Activated B cell treated with CpG ODN at 0.5 μM for 24 hours (primary cell): ENCODE measurements around the gene IMP3. TPM values are rescaled to one million over a fixed set of nuclear protein-coding genes. Genes with fewer than 3 reads are reported as not detected.
"Not testable (repeated sequence)": the region's sequence is repeated elsewhere in the genome, so short reads cannot be mapped to it uniquely, and the experiment has no call there.

Experiments used
- ATAC-seq: fragments of 200-7000 bp; cut with Tn5 transposase; one replicate; pipeline ENCODE4 v1.10.0; 2021; ENCODE audit warnings: low read depth, mild to moderate bottlenecking, moderate library complexity
- CTCF ChIA-PET: fragments of 350-600 bp; sonication (Branson Sonifier 250); formaldehyde crosslinking; loops from one replicate; lab custom pipeline; 2021; ENCODE audit warnings: antibody characterized with exemption; lab: Charles Lee
- POLR2A ChIA-PET: fragments of 350-600 bp; sonication (Branson Sonifier 250); formaldehyde crosslinking; loops from one replicate; lab custom pipeline; 2021; ENCODE audit warnings: antibody characterized with exemption; lab: Charles Lee
- DNase-seq: peaks from one replicate; pipeline ENCODE4 v3.0.0; 2022
- H3K27ac Mint-ChIP-seq: one replicate; pipeline ENCODE4 v1.8.0; 2020; ENCODE audit warnings: mixed read lengths
- H3K27me3 Mint-ChIP-seq: one replicate; pipeline ENCODE4 v1.8.0; 2021; ENCODE audit warnings: mixed read lengths
- H3K36me3 Mint-ChIP-seq: one replicate; pipeline ENCODE4 v1.8.0; 2021; ENCODE audit warnings: low read depth, mixed read lengths
- H3K4me1 Mint-ChIP-seq: one replicate; pipeline ENCODE4 v1.8.0; 2021; ENCODE audit warnings: mixed read lengths
- H3K4me3 Mint-ChIP-seq: one replicate; pipeline ENCODE4 v1.8.0; 2020; ENCODE audit warnings: mild to moderate bottlenecking, mixed read lengths
- H3K9me3 Mint-ChIP-seq: one replicate; pipeline ENCODE4 v1.8.0; 2020; ENCODE audit warnings: mixed read lengths
- intact Hi-C: fragments of 100-400 bp; cut with micrococcal nuclease; formaldehyde crosslinking; loops from one replicate; pipeline ENCODE4 v1.15.1; 2024
- total RNA-seq: library from RNA; stranded (reverse); gene quantifications from 2 replicates; pipeline ENCODE4 v1.2.3, GENCODE V29; 2022
- TF ChIP-seq, protein P1 (sequence below): fragments of 200-600 bp; IDR thresholded peaks from one replicate; pipeline ENCODE4 v1.8.0; 2022; ENCODE audit warnings: antibody characterized with exemption, mild to moderate bottlenecking

The IMP3 gene, protein sequence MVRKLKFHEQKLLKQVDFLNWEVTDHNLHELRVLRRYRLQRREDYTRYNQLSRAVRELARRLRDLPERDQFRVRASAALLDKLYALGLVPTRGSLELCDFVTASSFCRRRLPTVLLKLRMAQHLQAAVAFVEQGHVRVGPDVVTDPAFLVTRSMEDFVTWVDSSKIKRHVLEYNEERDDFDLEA
- total RNA-seq, result 65.6 and 72.6 TPM in 2 replicates

DNA sequence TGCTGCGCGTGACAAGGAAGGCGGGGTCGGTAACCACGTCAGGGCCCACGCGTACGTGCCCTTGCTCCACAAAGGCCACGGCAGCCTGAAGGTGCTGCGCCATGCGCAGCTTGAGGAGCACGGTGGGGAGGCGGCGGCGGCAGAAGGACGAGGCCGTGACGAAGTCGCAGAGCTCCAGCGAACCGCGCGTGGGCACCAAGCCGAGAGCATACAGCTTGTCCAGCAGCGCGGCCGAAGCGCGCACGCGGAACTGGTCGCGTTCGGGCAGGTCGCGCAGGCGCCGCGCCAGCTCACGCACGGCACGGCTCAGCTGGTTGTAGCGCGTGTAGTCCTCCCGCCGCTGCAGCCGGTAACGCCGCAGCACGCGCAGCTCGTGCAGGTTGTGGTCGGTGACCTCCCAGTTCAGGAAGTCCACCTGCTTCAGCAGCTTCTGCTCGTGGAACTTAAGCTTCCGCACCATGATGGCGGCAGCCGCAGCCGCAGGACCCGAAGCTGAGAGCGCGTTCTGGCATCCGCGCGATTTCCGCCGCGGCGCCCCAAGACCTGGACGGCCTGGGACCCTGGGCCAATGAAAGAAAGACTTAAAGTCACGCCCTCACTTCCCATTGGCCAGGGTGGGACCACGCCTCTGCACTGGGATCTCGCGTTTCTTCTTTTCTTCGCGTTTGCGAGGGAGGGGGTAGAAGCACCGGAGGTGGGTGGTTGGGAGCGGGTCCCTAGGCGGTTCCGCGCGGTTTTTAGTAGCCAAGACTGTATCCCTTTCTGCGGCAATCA lies at the start of gene IMP3:
Gene IMP3 (minus strand): TSS at position 516 of the 774 bp plus-strand sequence. CDS start 56 bp downstream, at position 460.
- TF ChIP-seq, protein P1, sequence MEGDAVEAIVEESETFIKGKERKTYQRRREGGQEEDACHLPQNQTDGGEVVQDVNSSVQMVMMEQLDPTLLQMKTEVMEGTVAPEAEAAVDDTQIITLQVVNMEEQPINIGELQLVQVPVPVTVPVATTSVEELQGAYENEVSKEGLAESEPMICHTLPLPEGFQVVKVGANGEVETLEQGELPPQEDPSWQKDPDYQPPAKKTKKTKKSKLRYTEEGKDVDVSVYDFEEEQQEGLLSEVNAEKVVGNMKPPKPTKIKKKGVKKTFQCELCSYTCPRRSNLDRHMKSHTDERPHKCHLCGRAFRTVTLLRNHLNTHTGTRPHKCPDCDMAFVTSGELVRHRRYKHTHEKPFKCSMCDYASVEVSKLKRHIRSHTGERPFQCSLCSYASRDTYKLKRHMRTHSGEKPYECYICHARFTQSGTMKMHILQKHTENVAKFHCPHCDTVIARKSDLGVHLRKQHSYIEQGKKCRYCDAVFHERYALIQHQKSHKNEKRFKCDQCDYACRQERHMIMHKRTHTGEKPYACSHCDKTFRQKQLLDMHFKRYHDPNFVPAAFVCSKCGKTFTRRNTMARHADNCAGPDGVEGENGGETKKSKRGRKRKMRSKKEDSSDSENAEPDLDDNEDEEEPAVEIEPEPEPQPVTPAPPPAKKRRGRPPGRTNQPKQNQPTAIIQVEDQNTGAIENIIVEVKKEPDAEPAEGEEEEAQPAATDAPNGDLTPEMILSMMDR, result no peak
- Mint-ChIP-seq H3K9me3 (no peaks in the 10 kb centered on the region), H3K36me3 (peaks cover 25% of the 10 kb centered on the region), H3K4me1 (peaks cover 38% of the 10 kb centered on the region), H3K27me3 (no peaks in the 10 kb centered on the region), H3K4me3 (peak within 1 kb of the TSS; percentile 91), H3K27ac (peak within 1 kb of the TSS; percentile 92)
- ChIA-PET CTCF (interaction anchor here (1.0 to 3.9 kb wide), 5 partner anchors 14 to 272 kb away, joined by 3 to 29 read pairs (median 6); partner anchors contain the start of genes MAN2C1, PTPN9 and SNUPN), POLR2A (interaction anchor here (0.6 to 6.7 kb wide), 23 partner anchors 8 to 1633 kb away, joined by 3 to 164 read pairs (median 6); partner anchors contain the start of genes COMMD4, COX5A, MAN2C1 and NEIL1)
- peak; percentile 83 for DNase-seq
- intact Hi-C loops, result loop anchor here (1.0 to 10.0 kb wide), 10 partner anchors 15 to 1095 kb away; partner anchors contain the start of genes ARID3B, FBXO22, MAN2C1 and NEIL1
- ATAC-seq, result peak; percentile 94

DNA sequence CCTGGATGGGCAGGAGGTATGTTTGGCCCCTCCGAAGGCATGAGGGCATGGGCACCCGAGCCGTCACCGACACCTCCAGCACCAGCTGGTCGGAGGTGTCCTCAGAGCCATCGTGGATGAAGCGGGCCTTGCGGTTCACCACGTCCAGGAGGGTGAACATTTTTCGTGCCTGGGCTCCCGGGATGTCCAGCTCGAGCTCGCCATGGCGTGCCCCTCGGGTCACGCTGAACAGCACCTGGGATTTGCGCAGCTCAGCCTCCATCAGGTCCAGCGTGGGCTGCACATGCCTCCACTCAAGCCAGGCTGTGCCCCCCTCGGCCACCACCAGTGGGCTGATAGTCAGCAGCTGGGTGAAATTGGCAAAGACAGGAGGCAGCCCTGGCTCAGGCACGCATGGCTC lies 49.4 kb upstream of the IMP3 start:
- peaks cover 27% of the 10 kb centered on the region for H3K4me1 Mint-ChIP-seq
- DNase-seq, H3K9me3 Mint-ChIP-seq, ATAC-seq, H3K27me3 Mint-ChIP-seq, H3K27ac Mint-ChIP-seq, H3K36me3 Mint-ChIP-seq, CTCF ChIA-PET, H3K4me3 Mint-ChIP-seq: not testable (repeated sequence)
- intact Hi-C loops, result loop anchor here (10.0 kb wide), 1 partner anchor 285 kb away; no protein-coding TSS in a partner anchor
- POLR2A ChIA-PET, result interaction anchor here (0.6 kb wide), 1 partner anchor 56 kb away, joined by 3 read pairs; no protein-coding TSS in a partner anchor

DNA sequence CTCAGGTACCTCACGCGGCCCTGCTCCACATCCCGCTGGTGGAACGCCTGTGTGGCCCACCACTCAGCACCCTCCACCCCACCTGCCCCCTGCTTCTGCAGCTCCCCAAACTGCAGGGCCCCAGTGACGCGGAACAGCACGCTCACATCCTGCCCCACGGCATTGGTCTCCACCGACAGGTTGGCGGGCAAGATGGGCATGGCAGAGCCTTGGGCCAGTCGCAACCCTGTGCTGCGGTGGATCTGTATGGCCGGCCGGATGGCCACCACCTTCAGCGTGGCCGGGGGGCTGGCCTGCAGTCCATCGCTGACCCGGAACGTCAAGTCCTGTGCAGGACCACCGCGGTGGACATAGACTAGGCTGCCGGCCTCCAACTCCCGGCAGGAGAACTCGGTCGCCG lies 48.8 kb upstream of the IMP3 start:
- TF ChIP-seq, protein P1, result no peak
- H3K9me3 Mint-ChIP-seq, result no peaks in the 10 kb centered on the region
- no peak for ATAC-seq
- intact Hi-C loops, result loop anchor here (10.0 kb wide), 1 partner anchor 284 kb away; no protein-coding TSS in a partner anchor
- no peak for DNase-seq
- CTCF ChIA-PET, result no interaction called here
- H3K27ac Mint-ChIP-seq, result no peak overlapping the region
- H3K4me1 Mint-ChIP-seq, result peaks cover 22% of the 10 kb centered on the region
- H3K36me3 Mint-ChIP-seq, result no peaks in the 10 kb centered on the region
- POLR2A ChIA-PET, result interaction anchor here (0.6 kb wide), 1 partner anchor 55 kb away, joined by 3 read pairs; no protein-coding TSS in a partner anchor
- no peak overlapping the region for H3K4me3 Mint-ChIP-seq
- peaks cover 4% of the 10 kb centered on the region for H3K27me3 Mint-ChIP-seq

DNA sequence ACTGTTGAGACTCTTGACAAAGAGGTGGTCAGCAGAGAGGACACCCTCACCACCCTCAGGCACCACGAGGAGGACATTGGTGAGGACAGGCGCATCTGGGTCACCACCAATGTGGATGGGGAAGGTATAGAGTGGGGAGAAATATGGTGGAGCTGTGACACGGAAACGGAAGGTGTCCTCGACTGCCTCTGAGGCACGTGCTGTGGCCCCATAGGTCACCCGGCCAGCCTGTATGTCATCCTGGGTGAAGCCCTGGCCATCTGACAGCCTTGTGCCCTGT lies 48.2 kb upstream of the IMP3 start:
- intact Hi-C loops, result loop anchor here (10.0 kb wide), 1 partner anchor 283 kb away; no protein-coding TSS in a partner anchor
- no peak for ATAC-seq
- H3K4me1 Mint-ChIP-seq, result peaks cover 18% of the 10 kb centered on the region
- TF ChIP-seq, protein P1, result no peak
- H3K36me3 Mint-ChIP-seq, result no peaks in the 10 kb centered on the region
- H3K9me3 Mint-ChIP-seq, result no peaks in the 10 kb centered on the region
- peaks cover 4% of the 10 kb centered on the region for H3K27me3 Mint-ChIP-seq
- ChIA-PET POLR2A (no interaction called here), CTCF (no interaction called here)
- H3K4me3 Mint-ChIP-seq, result no peak overlapping the region
- no peak for DNase-seq
- no peak overlapping the region for H3K27ac Mint-ChIP-seq

DNA sequence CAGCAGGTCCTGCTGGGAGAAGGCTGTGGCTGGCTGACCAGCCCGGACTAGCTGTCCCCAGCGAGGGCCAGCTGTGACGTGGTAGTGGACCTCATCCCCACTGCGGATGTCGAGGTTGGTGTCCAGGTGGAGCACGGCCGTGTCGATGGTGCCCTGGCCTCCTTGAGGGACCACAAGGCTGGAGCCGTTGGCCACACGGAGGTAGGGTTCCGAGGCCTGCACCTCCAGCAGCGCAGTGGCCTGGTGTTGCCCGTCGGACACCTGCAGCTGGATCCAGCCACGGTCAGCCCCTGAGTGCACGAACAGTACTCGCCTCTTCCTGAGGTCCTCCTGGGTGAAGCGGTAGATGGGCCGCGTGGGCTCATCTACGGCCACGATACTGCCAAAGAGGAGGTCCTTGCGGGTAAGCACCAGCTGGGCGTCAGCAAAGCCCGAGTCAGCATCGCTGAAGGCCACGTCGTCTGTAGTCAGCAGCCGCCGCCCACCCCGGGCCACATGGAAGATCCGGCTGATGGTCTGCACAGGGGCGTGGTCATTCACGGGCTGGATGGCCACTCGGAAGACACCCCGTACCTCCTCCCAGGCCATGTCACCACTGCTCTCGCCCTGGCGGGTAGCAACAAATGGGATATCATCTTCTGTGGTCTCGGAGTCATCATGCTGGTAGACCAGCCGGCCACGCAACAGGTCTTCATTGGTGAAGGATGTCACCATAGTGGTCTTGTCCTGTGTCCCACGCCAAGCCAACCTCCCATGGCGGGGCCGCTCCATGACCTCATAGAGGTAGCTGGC lies 47.7 kb upstream of the IMP3 start:
- Mint-ChIP-seq H3K9me3 (no peaks in the 10 kb centered on the region), H3K4me3 (no peak overlapping the region), H3K4me1 (peaks cover 13% of the 10 kb centered on the region), H3K36me3 (no peaks in the 10 kb centered on the region), H3K27me3 (peaks cover 4% of the 10 kb centered on the region), H3K27ac (no peak overlapping the region)
- no peak for ATAC-seq
- ChIA-PET POLR2A (no interaction called here), CTCF (no interaction called here)
- intact Hi-C loops, result loop anchor here (10.0 kb wide), 1 partner anchor 283 kb away; no protein-coding TSS in a partner anchor
- TF ChIP-seq, protein P1, result no peak
- no peak for DNase-seq
